OCI-LY1 (cell line): ENCODE data around the gene PIH1D1.

Source experiments
- H2AFZ ChIP-seq: fragments of 200-600 bp; sonication (generic), shearing (Covaris generic); 2 replicates; pipeline ENCODE4 v1.6.0; 2014; ENCODE audit warnings: antibody characterized with exemption, mild to moderate bottlenecking, low read length
- H3F3A ChIP-seq: fragments of 200-600 bp; sonication (generic), shearing (Covaris generic); 2 replicates; pipeline ENCODE4 v1.6.0; 2014; ENCODE audit warnings: mild to moderate bottlenecking, antibody characterized with exemption, low read length, moderate library complexity; ENCODE audit not compliant: insufficient read depth
- H3K27ac ChIP-seq: fragments of 200-600 bp; sonication (generic); 2 replicates; pipeline ENCODE4 v1.5.1; 2014; ENCODE audit warnings: low read length, mixed run types, mild to moderate bottlenecking, low read depth; ENCODE audit not compliant: poor library complexity, severe bottlenecking
- H3K27me3 ChIP-seq: fragments of 200-600 bp; sonication (generic); 2 replicates; pipeline ENCODE4 v1.6.0; 2014; ENCODE audit warnings: antibody characterized with exemption, mild to moderate bottlenecking, low read length, moderate library complexity; ENCODE audit not compliant: insufficient read depth
- H3K36me3 ChIP-seq: fragments of 200-600 bp; sonication (generic); 2 replicates; pipeline ENCODE4 v1.6.1; 2014; ENCODE audit warnings: mild to moderate bottlenecking, antibody characterized with exemption, low read length, moderate library complexity, mixed read lengths; ENCODE audit not compliant: insufficient read depth
- H3K4me1 ChIP-seq: fragments of 200-600 bp; sonication (generic); 2 replicates; pipeline ENCODE4 v1.5.1; 2014; ENCODE audit warnings: mild to moderate bottlenecking, low read length, moderate library complexity; ENCODE audit not compliant: insufficient read depth, severe bottlenecking
- H3K4me2 ChIP-seq: fragments of 200-600 bp; sonication (generic), shearing (Covaris generic); 2 replicates; pipeline ENCODE4 v1.6.1; 2014; ENCODE audit warnings: low read length
- H3K4me3 ChIP-seq: fragments of 200-600 bp; sonication (generic); 2 replicates; pipeline ENCODE4 v1.5.1; 2014; ENCODE audit warnings: low read length, low read depth, mild to moderate bottlenecking, mixed read lengths; ENCODE audit not compliant: poor library complexity, severe bottlenecking
- H3K79me2 ChIP-seq: fragments of 200-600 bp; shearing (Covaris generic); 2 replicates; pipeline ENCODE4 v1.6.1; 2016; ENCODE audit warnings: mixed run types, low read length, mixed read lengths; ENCODE audit not compliant: insufficient read depth
- H3K9ac ChIP-seq: fragments of 200-600 bp; sonication (generic), shearing (Covaris generic); 2 replicates; pipeline ENCODE4 v1.6.1; 2014; ENCODE audit warnings: mild to moderate bottlenecking, low read length, mixed read lengths
- H3K9me2 ChIP-seq: fragments of 200-600 bp; sonication (generic), shearing (Covaris generic); 2 replicates; pipeline ENCODE4 v1.6.1; 2014; ENCODE audit warnings: low read depth, mild to moderate bottlenecking, low read length, mixed read lengths
- H3K9me3 ChIP-seq: fragments of 200-600 bp; shearing (Covaris generic); 2 replicates; pipeline ENCODE4 v1.6.1; 2014; ENCODE audit warnings: low read length, mixed read lengths
- H4K20me1 ChIP-seq: fragments of 200-600 bp; sonication (generic), shearing (Covaris generic); 2 replicates; pipeline ENCODE4 v1.6.0; 2016; ENCODE audit warnings: mild to moderate bottlenecking, low read length; ENCODE audit not compliant: insufficient read depth
- CTCF ChIP-seq: fragments of 200-600 bp; sonication (generic), shearing (Covaris generic); IDR thresholded peaks from 2 replicates; pipeline ENCODE4 v1.5.1; 2017; ENCODE audit warnings: mild to moderate bottlenecking, antibody characterized with exemption, low read length, moderate library complexity, mixed read lengths
- EZH2 ChIP-seq: fragments of 200-600 bp; sonication (generic), shearing (Covaris generic); IDR thresholded peaks from 2 replicates; pipeline ENCODE4 v1.8.0; 2017; ENCODE audit warnings: borderline replicate concordance, mixed run types, mild to moderate bottlenecking, antibody characterized with exemption, low read length, moderate library complexity, mixed read lengths

Gene PIH1D1

GRCh38 chr19:49441960-49442350 lies 9.7 kb downstream of the PIH1D1 start:
- Histone ChIP-seq H3K27ac (no peak overlapping the region), H3K4me3 (no peak overlapping the region), H3F3A (peaks cover 6% of the 10 kb centered on the region), H3K27me3 (peaks cover 19% of the 10 kb centered on the region), H3K79me2 (no peaks in the 10 kb centered on the region), H3K36me3 (peaks cover 6% of the 10 kb centered on the region), H3K9me3 (no peaks in the 10 kb centered on the region), H3K4me2 (no peak overlapping the region), H3K9ac (no peak overlapping the region), H4K20me1 (no peaks in the 10 kb centered on the region), H3K9me2 (no peaks in the 10 kb centered on the region), H3K4me1 (peaks cover 5% of the 10 kb centered on the region), H2AFZ (no peak overlapping the region)
- no peak for TF ChIP-seq CTCF
- no peak for TF ChIP-seq EZH2

- H3K4me3 ChIP-seq: no peak within 1 kb of the TSS
- H3K27me3 ChIP-seq: peaks cover 19% of the 10 kb centered on the region
- H3K9ac ChIP-seq: no peak within 1 kb of the TSS
- H3K9me2 ChIP-seq: no peaks in the 10 kb centered on the region
- H3K4me1 ChIP-seq: peaks cover 7% of the 10 kb centered on the region
- no peaks in the 10 kb centered on the region for H3K9me3 ChIP-seq
- H3K27ac ChIP-seq: no peak within 1 kb of the TSS
- H3K36me3 ChIP-seq: peaks cover under 1% of the 10 kb centered on the region; the same call in 1 of the 2 replicates
- TF ChIP-seq EZH2: no peak
- H2AFZ ChIP-seq: no peak within 1 kb of the TSS
- H3F3A ChIP-seq: peaks cover 6% of the 10 kb centered on the region
- no peak within 1 kb of the TSS; the same call in 1 of the 2 replicates for H3K4me2 ChIP-seq
- no peaks in the 10 kb centered on the region for H4K20me1 ChIP-seq
- no peaks in the 10 kb centered on the region for H3K79me2 ChIP-seq
Measured at GRCh38 chr19:49441210-49441959, 10.2 kb downstream of the PIH1D1 start, which contains the start of gene SLC17A7. TSS of gene SLC17A7 (minus strand) at chr19:49441527. CDS start at chr19:49441379, 148 bp downstream.

GRCh38 chr19:49440439-49441209 lies 11.0 kb downstream of the PIH1D1 start:
- H3K27ac ChIP-seq: no peak overlapping the region
- peaks cover 6% of the 10 kb centered on the region for H3F3A ChIP-seq
- H3K4me3 ChIP-seq: no peak overlapping the region
- H3K9ac ChIP-seq: no peak overlapping the region
- no peaks in the 10 kb centered on the region for H4K20me1 ChIP-seq
- no peaks in the 10 kb centered on the region for H3K9me2 ChIP-seq
- peaks cover 11% of the 10 kb centered on the region for H3K4me1 ChIP-seq
- no peaks in the 10 kb centered on the region for H3K79me2 ChIP-seq
- no peaks in the 10 kb centered on the region for H3K36me3 ChIP-seq
- H3K4me2 ChIP-seq: no peak overlapping the region
- H3K9me3 ChIP-seq: no peaks in the 10 kb centered on the region
- no peak overlapping the region for H2AFZ ChIP-seq
- TF ChIP-seq CTCF (no peak), EZH2 (no peak)
- H3K27me3 ChIP-seq: peaks cover 19% of the 10 kb centered on the region
